HepG2 (cell line): ENCODE measurements around the gene MPO. TPM values are rescaled to one million over a fixed set of nuclear protein-coding genes. Genes with fewer than 3 reads are reported as not detected.

Experiments used
- ATAC-seq: fragments of 200-7000 bp; cut with Tn5 transposase; 3 replicates; pipeline ENCODE4 v1.9.1; 2020; ENCODE audit warnings: mild to moderate bottlenecking, moderate library complexity
- BruUV-seq: library from RNA; stranded (reverse); fragments of 400-500 nt; replicated peaks from 2 replicates; lab custom pipeline; 2021; lab: Mats Ljungman, UMichigan
- CTCF ChIA-PET: fragments of 300-600 bp; formaldehyde crosslinking; extraction: SDS; loops from one replicate; lab custom pipeline; 2021; ENCODE audit warnings: low total read pairs, inconsistent platforms, low intra/inter-chr PET ratio; lab: Yijun Ruan, JAX
- POLR2A ChIA-PET: fragments of 350-600 bp; sonication (Branson Sonifier 250); formaldehyde crosslinking; loops from one replicate; lab custom pipeline; 2020; ENCODE audit warnings: antibody characterized with exemption, inconsistent platforms; lab: Yijun Ruan, JAX
- DNase-seq: peaks from one replicate; pipeline ENCODE4 v3.0.0-alpha.2; 2015; ENCODE audit warnings: low spot score
- FAIRE-seq: peaks from 3 replicates; lab custom pipeline; 2011; peaks lifted over from hg19 to GRCh38; lab: Jason Lieb, UNC
- H2AFZ ChIP-seq: one replicate; pipeline ENCODE4 v1.6.1; 2011; ENCODE audit warnings: low read length, inconsistent platforms
- H3K27ac ChIP-seq: fragments of 300-600 bp; 3 replicates; pipeline ENCODE4 v1.8.0; 2011; ENCODE audit warnings: mixed run types, mild to moderate bottlenecking, mixed read lengths, low read length, inconsistent platforms; ENCODE audit not compliant: insufficient read depth; ENCODE audit errors: extremely low read length
- H3K27me3 ChIP-seq, 2 experiments: fragments of 200-600 bp in 1 of 2; 2 replicates in 1 of 2; 3 replicates in 1 of 2; pipeline versions ENCODE4 v1.6.0 to v1.8.0; 2011; ENCODE audit warnings: low read length in 2 of 2, mild to moderate bottlenecking in 2 of 2, moderate library complexity in 2 of 2, inconsistent platforms in 1 of 2; ENCODE audit not compliant: insufficient read depth in 2 of 2, control insufficient read depth in 1 of 2
- H3K36me3 ChIP-seq, 2 experiments: fragments of 200-600 bp in 1 of 2; replicated peaks in 1 of 2; 2 replicates in 1 of 2; 3 replicates in 1 of 2; pipeline versions ENCODE4 v1.5.1 to v1.8.0; 2011; ENCODE audit warnings: low read length in 2 of 2, inconsistent platforms in 1 of 2; ENCODE audit not compliant: insufficient read depth in 2 of 2, control insufficient read depth in 1 of 2
- H3K4me1 ChIP-seq: 2 replicates; pipeline ENCODE4 v1.5.1; 2012; ENCODE audit warnings: low read length, inconsistent platforms; ENCODE audit not compliant: insufficient read depth
- H3K4me2 ChIP-seq: 2 replicates; pipeline ENCODE4 v1.6.0; 2011; ENCODE audit warnings: low read depth, low read length, inconsistent platforms
- H3K4me3 ChIP-seq, 3 experiments: fragments of 200-600 bp in 1 of 3; sonication (generic), shearing (Covaris generic) in 1 of 3; replicated peaks in 1 of 3; 2 replicates each; pipeline ENCODE4 v1.5.1; 2011 to 2016; ENCODE audit warnings: low read length in 3 of 3, inconsistent platforms in 2 of 3, low read depth in 2 of 3, mild to moderate bottlenecking in 2 of 3, control low read depth in 1 of 3, mixed read lengths in 1 of 3; ENCODE audit not compliant: insufficient read depth in 1 of 3
- H3K79me2 ChIP-seq: one replicate; pipeline ENCODE4 v1.6.1; 2011; ENCODE audit warnings: low read length, inconsistent platforms; ENCODE audit not compliant: insufficient read depth
- H3K9ac ChIP-seq: 2 replicates; pipeline ENCODE4 v1.6.0; 2011; ENCODE audit warnings: mild to moderate bottlenecking, low read depth, low read length, inconsistent platforms; ENCODE audit not compliant: insufficient read depth
- H3K9me3 ChIP-seq: 2 replicates; pipeline ENCODE4 v1.5.1; 2012; ENCODE audit warnings: mild to moderate bottlenecking, low read length
- H4K20me1 ChIP-seq: 2 replicates; pipeline ENCODE4 v1.6.0; 2011; ENCODE audit warnings: inconsistent platforms, mild to moderate bottlenecking, low read length, moderate library complexity; ENCODE audit not compliant: insufficient read depth
- HNRNPH1 ChIP-seq: fragments of 200-400 bp; formaldehyde crosslinking; optimal IDR thresholded peaks from 2 replicates; pipeline ENCODE3; 2017; ENCODE audit warnings: mild to moderate bottlenecking, low read depth, low read length
- PRDM15 ChIP-seq: sonication (generic); formaldehyde crosslinking; IDR thresholded peaks from 2 replicates; pipeline ENCODE4 v1.4.0; 2020; ENCODE audit warnings: missing genetic modification reagents
- ZNF75D ChIP-seq: sonication (generic); formaldehyde crosslinking; IDR thresholded peaks from 2 replicates; pipeline ENCODE4 v1.8.1; 2023; ENCODE audit warnings: missing genetic modification reagents, mild to moderate bottlenecking, borderline replicate concordance
- WGBS: methylation state at CpG from one replicate; pipeline ENCODE4 v1.1.6; 2017; ENCODE audit warnings: low lambda C conversion rate; 5-methylcytosine and 5-hydroxymethylcytosine counted together
- in situ Hi-C: cut with HindIII; loops from 2 replicates; pipeline ENCODE4 v1.10.0; 2017; ENCODE audit warnings: low pct_unique_long_range_greater_than_20kb; ENCODE audit not compliant: extremely low pct_ligation_motif_present
- intact Hi-C: fragments of 100-400 bp; cut with micrococcal nuclease; formaldehyde crosslinking; loops from one replicate; pipeline ENCODE4 v1.10.0; 2022; ENCODE audit not compliant: unreplicated experiment
- polyA plus RNA-seq, 8 experiments: library from polyadenylated mRNA; depleted of rRNA in 3 of 8; stranded (reverse) in 7 of 8; unstranded in 1 of 8; fragments of >200 nt; fragmentation: Illumina TruSeq in 4 of 8; extraction: Trizol in 4 of 8; gene quantifications; 2 replicates each; pipeline versions ENCODE4 v1.2.1 to v1.2.3, GENCODE V29; 2011 to 2016; ENCODE audit warnings: low read depth in 4 of 8, missing spikeins in 1 of 8, mixed read lengths in 1 of 8; ENCODE audit not compliant: insufficient read depth in 1 of 8
- total RNA-seq, 5 experiments: library from RNA; depleted of rRNA; stranded (reverse); fragments of >200 nt; fragmentation: Illumina TruSeq; extraction: Trizol; gene quantifications; 2 replicates each; pipeline ENCODE4 v1.2.3, GENCODE V29; 2016; ENCODE audit warnings: low read depth in 1 of 5

The MPO gene
- total and polyA plus RNA-seq, 2 of the 13 experiments (the other 11 are each of a cell fraction or from before 2014, with no cell fraction given), result not detected

DNA sequence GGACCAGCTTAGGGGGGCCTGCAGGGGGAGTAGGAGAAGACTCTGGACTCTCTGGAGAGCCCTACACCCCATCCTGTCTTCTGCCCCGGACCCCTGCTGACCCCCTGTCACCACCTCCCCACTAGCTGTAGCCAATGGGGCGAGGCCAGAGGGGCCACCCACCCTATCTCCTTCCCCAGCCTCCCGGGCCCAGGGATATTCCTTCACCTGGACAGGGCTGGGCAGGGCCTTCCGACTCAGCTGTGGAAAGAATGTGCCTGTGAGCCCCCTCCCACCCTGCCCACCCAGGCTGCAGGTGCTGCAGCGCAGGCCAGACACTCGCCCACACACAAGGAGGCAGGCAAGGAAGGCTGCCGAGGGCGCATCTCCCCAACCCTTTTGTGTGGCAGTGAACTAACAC, 24.9 kb upstream of the MPO start:
- TF ChIP-seq PRDM15 (CRISPR knock-in tag), result no peak
- no peak for TF ChIP-seq ZNF75D
- TF ChIP-seq HNRNPH1, result no peak
- Histone ChIP-seq H3K36me3 (no peaks in the 10 kb centered on the region), H2AFZ (no peak overlapping the region), H4K20me1 (no peaks in the 10 kb centered on the region), H3K79me2 (no peaks in the 10 kb centered on the region), H3K27me3 (peaks cover 29 to 81% of the 10 kb centered on the region in 2 experiments; a peak in 4 of 5 replicates), H3K9me3 (no peaks in the 10 kb centered on the region), H3K4me2 (no peak overlapping the region), H3K27ac (no peak overlapping the region), H3K4me3 (no peak overlapping the region), H3K4me1 (peaks cover 18% of the 10 kb centered on the region), H3K9ac (no peak overlapping the region)
- CTCF ChIA-PET, result interaction anchor here (3.1 kb wide), 1 partner anchor 142 kb away, joined by 22 read pairs; no protein-coding TSS in a partner anchor
- BruUV-seq, result no TSS peak
- WGBS, result 14% methylated on average over 3 of the region's 8 CpGs
- no peak for ATAC-seq
- DNase-seq, result no peak
- intact Hi-C loops, result no loop called here
- POLR2A ChIA-PET, result interaction anchor here (0.5 kb wide), 1 partner anchor 19 kb away, joined by 4 read pairs; no protein-coding TSS in a partner anchor
- in situ Hi-C loops, result loop anchor here (5.0 kb wide), 1 partner anchor 142 kb away; no protein-coding TSS in a partner anchor
- no peak for FAIRE-seq
